ENCODE data around the gene BCAP31.
A peak's percentile ranks its signal among the peaks of the same experiment; 100 is the strongest.

The BCAP31 gene

DNA sequence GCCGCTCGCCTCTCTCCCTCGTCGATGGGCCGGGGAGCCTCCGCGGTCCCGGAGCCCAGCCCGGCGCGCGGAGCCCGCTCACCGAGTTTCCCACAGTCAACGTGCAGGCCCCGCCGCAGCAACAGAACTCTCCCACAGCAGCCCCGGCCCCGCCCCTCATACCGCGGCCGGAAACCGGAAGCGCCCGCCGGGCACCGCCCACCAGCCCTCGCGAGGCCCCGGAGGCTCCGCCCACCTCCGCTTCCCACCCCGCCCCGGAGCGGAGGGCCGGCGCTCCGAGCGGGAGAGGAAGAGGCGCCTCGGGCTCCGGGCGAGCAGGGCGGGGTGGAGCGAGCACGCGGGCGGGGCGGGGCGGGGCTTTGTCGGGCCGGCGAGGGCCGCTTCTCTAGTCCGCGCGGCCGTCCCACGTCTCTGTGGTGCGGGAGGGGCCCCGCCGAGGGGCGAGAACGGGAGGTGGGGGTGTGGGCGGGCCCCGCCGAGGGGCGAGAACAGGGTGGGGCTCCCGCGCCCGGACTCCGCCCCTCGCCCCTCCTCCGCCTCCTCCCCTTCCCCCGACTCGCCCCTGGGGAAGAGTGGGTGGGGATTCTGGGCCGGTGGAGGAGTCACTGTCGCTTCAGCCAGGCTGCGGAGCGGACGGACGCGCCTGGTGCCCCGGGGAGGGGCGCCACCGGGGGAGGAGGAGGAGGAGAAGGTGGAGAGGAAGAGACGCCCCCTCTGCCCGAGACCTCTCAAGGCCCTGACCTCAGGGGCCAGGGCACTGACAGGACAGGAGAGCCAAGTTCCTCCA lies at the start of gene BCAP31, which contains the start of gene ABCD1:
Gene BCAP31, minus strand, starts transcription at position 136 of the 787 bp plus-strand sequence. CDS start 1,143 bp downstream, outside the sequence.
Gene ABCD1, plus strand, starts transcription at position 605 of the 787 bp plus-strand sequence. CDS start 411 bp downstream, outside the sequence.
- peak; percentile 84 for DNase-seq

DNA sequence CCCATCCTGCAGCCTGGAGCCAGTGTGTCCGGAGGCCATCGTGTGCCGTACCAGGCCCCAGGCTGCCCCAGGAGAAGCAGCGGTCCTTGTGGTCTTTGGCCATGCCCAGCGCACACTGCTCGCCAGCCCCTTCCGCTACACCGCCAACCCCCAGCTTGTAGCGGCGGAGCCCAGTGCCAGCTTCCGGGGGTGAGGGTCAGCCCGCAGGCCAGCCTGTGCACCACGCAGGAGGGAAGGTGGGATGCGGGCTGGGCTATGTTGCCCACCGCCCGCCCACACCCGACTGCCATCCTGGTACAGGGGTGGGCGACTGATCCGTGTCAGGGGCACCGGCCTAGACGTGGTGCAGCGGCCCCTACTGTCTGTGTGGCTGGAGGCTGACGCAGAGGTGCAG lies 49.0 kb upstream of the BCAP31 start:
- no peak for DNase-seq

DNA sequence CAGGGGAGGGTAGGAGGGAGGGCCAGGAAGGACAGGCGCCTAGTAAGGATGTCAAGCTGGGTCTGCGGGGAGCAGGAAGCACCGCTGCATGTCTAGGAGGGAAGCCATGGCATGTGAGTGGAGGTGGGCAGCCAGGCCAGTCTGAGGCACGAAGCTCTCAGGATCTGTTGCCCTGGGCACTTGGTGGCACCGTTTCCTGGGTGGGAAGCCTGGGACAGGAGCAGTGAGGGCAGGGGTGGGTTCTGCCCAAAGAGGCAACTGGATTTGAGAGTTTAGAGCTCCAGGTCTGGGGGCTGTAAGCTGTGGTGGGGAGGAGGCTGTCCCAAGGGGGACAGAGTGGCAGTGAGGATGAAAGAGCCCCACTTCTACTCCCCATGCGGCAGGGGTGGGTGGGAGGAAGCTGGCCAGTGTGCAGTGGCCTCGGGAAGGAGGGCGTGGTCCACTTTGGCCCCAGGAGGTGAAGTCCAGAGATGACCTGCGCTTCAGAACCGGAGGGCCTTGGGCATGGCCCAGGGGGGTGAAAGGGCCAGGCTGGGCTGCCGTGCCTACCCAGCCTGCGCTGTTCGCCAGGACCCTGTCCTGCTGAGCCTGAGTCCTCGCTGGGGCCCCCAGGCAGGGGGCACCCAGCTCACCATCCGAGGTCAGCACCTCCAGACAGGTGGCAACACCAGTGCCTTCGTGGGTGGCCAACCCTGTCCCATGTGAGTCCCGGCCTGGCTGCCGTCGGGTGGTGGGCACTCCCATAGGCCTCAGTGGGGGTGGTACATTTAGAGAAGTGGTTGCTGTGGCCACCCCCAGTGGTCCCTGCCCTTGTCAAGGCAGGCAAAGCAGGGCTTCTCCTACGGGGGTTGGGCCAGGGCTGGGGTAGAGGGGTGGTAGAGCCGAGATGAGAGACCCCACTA lies 48.4 kb upstream of the BCAP31 start:
- DNase-seq = no peak

DNA sequence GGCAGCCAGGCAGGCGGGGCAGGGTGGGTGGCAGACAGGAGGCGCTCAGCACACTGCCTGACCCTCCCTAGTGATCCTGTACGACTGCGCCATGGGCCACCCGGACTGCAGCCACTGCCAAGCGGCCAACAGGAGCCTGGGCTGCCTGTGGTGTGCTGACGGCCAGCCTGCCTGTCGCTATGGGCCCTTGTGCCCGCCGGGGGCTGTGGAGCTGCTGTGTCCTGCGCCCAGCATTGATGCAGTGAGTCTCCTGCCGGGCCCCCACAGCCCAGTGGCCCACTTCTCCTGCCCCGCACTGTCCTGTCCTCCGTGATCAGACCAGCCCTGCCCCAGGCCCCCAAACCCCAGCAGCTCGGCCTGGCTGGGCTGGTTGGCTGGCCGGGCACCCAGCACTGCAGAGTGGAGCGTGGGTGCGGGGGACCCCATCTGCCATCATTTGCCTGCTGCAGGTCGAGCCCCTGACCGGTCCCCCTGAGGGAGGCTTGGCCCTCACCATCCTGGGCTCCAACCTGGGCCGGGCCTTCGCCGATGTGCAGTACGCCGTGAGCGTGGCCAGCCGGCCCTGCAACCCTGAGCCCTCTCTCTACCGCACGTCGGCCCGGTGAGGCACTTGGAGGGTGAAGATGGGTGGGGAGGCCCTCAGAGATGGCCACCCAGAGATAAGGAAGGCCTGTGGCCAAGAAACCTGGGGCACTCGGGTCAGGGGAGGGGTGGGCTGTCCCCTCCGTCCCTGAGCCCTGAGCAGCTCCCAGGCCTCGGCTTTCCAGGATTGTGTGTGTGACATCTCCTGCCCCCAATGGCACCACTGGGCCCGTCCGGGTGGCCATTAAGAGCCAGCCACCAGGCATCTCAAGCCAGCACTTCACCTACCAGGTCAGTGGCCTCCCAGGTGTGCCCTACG lies 47.5 kb upstream of the BCAP31 start:
- DNase-seq = no peak

DNA sequence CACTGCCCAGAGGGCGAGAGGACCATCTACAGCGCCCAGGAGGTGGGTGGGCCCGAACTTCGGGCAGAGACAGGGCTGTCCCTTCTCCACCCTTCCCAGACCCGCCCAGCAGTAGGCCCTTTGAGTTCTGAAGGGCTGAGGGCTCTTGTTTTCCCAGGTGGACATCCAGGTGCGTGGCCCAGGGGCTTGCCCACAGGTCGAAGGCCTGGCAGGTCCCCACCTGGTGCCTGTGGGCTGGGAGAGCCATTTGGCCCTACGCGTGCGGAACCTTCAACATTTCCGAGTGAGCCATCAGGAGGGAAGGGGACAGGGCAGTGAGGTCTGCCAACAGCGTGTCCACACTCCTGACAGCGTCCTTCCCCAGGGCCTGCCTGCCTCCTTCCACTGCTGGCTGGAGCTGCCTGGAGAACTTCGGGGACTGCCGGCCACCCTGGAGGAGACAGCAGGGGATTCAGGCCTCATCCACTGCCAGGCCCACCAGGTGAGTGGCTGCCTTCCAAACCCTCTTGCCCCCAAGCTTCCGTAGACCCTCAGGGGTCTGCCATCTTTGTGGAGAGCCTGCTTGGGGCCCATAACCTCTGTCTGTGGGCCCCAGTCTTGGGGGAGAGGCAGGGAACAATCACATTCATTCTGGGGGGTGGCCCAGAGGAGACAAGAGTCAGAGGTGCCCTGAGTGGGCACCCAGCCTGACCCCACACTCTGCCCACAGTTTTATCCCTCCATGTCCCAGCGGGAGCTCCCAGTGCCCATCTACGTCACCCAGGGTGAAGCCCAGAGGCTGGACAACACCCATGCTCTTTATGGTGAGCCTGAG lies 46.6 kb upstream of the BCAP31 start:
- DNase-seq = no peak

DNA sequence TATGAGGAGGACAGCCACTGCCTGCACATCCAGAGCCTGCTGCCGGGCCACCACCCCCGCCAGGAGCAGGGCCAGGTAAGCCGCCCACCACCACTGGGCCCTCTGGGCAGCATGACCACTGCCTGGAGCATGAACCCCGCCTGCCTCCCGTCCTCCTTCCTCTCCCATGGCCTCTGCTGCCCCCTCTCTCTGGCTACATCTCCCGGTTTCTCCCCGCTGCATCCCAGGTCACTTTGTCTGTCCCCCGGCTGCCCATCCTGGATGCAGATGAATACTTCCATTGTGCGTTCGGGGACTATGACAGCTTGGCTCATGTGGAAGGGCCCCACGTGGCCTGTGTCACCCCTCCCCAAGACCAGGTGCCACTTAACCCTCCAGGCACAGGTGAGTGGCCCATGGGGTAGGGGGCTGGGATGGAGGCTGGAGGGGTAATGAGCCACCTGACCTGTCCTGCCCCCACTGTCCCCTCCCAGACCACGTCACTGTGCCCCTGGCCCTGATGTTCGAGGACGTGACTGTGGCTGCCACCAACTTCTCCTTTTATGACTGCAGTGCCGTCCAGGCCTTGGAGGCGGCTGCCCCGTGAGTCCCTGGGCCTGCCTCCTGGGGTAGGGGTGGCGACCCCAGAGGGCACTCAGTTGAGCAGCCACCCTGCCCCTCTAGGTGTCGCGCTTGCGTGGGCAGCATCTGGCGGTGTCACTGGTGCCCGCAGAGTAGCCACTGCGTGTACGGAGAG lies 45.8 kb upstream of the BCAP31 start:
- no peak for DNase-seq

DNA sequence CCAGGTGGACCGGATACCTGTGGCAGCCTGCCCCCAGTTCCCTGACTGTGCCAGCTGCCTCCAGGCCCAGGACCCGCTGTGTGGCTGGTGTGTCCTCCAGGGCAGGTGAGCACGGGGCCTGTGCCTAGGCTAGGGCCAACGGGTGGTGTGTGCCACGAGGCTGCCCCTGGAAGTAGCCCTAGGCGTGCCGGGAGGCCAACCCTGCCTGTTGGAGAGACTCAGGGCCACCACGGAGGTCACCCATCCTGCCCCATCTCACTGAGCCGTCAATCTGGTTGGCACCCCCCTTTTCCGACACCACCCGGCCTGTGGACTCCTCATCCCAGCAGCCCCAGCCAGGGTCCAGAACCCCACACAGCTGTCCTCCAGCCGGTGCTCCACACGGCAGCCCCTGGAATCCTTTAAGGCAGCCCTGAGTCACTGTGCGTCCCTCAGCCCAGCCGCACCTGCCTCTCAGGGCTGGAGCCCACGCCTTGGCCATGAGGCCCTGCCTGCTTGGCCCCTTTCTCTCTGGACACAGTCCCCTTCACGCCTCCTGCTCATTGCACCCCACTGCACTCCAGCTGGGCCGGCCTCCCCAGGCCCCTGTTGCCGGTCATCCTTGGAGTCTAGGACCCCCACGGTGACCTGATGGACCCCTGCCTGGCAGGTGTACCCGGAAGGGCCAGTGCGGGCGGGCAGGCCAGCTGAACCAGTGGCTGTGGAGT lies 45.1 kb upstream of the BCAP31 start:
- DNase-seq = no peak

DNA sequence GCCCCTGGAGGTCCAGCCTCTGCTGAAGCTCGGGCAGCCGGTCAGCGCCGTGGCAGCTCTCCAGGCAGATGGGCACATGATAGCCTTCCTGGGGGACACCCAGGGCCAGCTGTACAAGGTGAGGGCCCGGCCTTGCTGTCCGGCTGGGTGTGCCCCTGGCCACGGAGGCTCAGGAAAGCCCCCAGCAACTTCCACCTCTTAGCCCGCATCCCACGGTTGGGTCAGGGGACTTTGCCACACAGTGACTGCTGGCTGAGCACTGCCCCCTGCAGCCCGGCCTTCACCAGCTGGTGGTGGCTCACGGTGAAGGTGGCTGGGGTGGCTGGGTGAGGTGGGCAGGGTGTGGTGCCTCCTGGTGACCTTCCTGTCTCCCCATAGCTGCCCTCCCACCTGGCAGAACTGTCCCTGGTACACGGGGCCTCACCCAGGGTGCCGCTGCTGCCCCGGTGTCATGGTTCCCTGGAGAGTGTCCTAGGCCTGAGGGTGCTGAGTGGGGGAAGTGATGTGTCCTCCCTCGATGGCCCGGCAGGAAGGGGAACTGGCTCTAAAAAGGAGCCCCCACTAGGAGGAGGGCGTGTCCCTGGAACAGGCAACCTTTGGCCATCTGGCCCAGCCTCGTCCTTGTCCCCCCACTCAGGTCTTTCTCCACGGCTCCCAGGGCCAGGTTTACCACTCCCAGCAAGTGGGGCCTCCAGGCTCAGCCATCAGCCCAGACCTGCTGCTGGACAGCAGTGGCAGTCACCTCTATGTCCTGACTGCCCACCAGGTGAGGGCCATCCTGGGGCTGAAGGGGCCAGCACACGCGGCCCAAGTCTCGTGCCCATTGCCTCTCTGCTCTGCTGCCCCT lies 44.3 kb upstream of the BCAP31 start:
- no peak for DNase-seq

DNA sequence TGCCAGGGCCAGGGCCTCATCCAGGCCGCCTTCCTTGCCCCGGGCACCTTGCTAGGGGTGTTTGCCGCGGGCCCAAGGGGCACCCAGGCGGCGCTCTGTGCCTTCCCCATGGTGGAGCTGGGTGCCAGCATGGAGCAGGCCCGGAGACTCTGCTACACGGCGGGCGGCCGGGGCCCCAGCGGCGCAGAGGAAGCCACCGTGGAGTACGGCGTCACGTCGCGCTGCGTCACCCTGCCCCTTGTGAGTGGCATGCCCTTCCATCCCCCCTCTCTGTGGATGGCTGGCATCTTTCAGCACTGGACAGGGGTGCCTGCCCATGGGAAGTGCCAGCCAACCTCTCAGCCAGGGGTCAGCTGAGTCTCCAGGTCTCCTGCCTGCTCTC lies 43.5 kb upstream of the BCAP31 start:
- DNase-seq = no peak

DNA sequence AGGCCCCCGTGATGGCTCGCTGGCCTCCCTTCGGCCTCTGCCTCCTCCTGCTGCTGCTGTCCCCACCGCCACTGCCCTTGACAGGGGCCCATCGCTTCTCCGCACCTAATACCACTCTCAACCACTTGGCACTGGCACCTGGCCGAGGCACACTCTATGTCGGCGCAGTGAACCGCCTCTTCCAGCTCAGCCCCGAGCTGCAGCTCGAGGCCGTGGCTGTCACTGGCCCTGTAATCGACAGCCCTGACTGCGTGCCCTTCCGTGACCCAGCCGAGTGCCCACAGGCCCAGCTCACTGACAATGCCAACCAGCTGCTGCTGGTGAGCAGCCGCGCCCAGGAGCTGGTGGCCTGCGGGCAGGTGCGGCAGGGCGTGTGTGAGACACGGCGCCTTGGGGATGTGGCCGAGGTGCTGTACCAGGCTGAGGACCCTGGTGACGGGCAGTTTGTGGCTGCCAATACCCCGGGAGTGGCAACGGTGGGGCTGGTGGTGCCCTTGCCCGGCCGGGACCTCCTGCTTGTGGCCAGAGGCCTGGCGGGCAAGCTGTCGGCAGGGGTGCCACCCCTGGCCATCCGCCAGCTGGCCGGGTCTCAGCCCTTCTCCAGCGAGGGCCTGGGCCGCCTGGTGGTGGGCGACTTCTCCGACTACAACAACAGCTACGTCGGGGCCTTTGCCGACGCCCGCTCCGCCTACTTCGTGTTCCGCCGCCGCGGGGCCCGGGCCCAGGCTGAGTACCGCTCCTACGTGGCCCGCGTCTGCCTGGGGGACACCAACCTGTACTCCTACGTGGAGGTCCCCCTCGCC lies 42.9 kb upstream of the BCAP31 start:
- DNase-seq = no peak

DNA sequence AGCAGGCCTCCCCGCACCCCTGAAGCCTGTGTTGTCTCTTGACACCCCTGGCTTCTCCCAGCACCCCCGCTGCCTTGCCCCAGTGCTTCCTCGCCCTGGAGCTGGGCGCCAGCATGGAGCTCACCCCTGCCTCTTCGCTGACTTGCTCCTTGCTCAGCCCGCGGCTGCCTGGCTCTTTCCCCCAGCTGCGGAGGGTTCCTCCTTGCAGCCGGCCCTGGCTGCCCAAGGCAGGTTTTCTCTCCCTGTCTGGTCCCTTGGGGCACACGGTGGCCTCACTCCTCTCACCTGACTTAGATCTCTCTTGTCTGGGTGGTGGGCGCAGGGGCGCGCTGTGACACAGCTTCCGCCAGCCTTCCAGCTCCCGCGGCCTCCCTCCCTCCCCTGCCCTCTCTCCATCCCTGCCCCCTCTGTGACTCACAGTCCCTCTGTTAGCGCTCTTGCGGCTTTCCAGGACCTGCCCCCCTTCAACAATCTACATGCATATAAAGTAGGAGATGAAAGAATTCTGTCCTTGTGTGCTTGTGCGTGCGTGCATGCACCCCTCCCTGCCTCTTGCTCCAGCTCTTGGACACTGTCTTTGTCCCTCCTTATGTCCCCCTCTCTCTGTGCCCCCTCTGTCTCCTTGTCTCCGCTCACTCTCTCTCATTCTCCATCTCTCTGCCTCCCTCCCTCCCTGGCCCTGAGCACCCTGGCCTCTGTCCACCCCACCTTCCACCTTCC lies 42.1 kb upstream of the BCAP31 start:
- no peak for DNase-seq

DNA sequence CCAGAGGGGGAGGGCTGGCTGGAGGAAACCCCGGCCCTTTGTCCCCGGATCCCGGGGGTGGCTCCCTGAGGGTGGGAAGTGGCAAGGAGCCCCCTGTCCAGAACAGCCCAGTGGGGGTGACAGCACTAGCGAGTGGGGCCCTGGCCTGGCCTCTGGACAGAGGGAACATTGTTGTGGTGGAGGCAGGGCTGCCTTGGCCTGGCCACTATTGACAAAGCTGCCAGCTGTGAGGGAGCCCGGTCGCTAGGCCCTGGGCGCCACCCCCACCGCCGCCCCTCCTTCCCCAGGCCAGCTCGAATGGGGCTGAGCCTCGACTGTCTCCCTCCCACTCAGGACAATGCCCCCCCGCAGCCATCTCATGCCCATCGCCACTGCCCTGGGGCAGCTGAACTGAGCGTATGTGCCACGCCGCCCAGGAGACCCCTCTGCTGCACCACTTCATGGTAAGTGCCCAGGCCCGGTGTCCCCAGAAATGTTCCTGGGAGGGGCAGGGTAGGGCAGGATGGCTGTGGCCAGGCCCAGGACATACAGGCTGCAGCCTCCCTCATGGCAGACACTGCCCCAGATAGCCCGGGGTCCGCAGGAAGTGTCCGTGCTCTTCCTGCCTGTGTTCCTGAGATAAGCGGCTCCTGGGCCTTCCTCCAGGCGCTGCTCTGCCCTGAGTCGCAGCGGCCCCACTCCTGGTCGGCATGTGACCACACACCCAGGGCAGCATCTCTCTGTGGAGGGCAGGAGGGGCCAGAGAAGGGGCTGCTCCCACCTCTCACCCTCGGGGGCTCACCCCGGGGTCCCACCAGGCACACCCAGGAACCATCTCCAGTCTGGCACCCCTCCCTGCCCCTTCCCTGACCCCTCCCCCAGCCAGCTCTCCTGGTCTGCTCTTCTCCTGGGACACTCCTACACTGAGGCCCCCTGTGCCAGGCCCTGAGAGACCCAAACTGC lies 41.2 kb upstream of the BCAP31 start:
- no peak for DNase-seq

DNA sequence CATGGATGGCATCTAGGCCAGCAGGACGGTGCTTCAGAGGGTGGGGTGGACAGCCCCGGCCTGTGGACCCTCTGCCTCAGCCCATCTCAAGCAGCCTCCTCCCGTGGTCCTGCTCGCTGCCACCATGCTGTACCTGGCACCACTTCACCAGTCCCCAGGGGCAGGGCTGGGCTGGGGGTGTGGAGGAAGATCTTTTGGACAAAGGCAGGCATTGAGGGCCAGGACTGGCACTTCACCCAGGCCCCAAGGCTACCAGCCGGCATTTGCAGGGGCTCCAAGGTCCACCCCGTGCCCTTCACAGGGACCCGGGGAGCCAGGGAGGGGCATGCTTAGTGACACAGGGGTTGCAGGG lies 40.6 kb upstream of the BCAP31 start:
- DNase-seq = no peak

DNA sequence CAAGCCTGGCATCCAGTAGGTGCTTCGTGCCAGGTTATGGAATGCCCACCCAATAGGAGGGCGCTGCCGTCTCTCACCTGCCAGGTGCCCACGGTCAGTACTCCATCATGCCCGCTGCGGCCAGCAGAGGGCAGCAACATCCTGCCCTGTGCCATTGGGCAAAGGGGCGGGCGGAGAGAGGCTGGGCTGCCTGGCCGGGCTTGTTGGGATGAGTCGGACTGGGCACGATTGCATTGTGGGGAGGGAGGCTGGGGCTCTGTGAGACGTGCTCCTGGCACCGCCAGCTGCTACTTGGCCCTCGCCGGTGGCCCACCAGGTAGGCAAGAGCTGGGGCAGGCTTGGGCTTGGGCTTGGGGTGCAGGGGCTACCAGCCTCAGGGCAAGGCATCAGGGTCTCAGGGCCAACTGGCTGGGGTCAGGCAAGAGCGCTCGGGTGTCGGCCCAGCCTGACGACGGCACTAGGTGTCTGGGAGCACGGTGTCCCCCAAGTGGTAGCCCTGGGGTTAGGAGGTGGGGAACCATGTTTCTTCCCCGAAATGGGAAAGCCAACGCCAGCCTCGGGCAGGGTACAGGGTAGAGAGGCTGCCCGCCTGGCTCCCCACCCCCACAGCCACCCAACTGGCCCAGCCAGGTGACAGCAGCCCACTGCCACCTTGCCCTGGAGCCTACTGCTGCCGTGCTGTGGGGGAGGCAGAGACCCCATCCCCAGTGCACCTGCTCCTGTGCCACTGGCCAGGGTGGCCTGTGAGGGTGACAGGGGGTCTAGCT lies 40.0 kb upstream of the BCAP31 start, which contains the start of gene PLXNB3:
Gene PLXNB3, plus strand, starts transcription at position 261 of the 767 bp plus-strand sequence. CDS start 1,287 bp downstream, outside the sequence.
- DNase-seq = peak; percentile 55

DNA sequence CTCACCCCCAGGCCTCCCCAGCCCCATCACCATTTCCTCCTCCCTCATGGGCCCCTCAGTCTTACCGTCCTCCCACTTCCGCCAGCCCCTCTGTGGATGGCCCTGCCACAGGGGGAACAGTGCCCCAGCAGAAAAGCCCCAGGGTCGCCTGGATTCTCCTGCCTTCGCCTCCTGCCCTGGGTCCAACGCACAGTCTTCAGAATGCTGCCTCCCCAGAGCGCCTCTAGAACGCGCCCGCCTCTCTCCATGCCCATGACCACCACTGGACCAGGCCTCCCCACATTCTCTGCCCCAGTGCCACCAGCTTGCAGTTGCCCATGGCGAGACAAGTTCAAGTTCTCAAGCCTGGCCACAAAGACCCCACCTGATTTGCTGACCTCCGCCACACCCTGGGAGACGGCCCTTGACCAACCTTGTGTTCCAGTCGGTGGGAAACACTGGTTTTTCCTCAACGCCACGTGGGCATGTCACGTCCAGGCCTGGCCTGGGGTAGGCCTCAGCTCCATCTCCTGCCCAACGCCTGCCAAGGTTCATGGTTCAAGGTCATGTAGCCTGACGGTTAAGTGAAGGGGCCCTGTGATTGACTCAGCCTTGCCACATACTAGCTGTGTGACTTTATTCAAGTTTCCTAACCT lies 39.2 kb upstream of the BCAP31 start:
- DNase-seq = no peak
